Measurements from ENCODE around the gene UIMC1.

DNA sequence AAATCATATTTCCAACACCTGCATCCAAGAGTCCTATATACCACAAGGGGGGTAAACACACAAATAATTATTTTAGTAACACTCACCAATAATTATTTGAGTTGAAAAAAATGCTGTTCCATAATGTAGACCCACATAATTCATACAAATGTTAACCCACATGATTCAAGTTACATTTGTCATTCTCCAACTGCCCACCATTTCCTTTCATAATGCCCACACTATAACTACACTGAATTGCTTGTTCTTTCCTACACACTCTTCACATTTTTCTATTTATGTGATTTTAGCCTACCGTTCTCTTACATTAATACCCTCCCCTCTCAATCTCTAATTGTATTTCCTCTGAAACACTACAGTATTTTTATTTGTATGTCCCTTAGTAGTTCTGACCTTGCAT is 71.6 kb downstream of the UIMC1 start:
- TF ChIP-seq, protein P1, sequence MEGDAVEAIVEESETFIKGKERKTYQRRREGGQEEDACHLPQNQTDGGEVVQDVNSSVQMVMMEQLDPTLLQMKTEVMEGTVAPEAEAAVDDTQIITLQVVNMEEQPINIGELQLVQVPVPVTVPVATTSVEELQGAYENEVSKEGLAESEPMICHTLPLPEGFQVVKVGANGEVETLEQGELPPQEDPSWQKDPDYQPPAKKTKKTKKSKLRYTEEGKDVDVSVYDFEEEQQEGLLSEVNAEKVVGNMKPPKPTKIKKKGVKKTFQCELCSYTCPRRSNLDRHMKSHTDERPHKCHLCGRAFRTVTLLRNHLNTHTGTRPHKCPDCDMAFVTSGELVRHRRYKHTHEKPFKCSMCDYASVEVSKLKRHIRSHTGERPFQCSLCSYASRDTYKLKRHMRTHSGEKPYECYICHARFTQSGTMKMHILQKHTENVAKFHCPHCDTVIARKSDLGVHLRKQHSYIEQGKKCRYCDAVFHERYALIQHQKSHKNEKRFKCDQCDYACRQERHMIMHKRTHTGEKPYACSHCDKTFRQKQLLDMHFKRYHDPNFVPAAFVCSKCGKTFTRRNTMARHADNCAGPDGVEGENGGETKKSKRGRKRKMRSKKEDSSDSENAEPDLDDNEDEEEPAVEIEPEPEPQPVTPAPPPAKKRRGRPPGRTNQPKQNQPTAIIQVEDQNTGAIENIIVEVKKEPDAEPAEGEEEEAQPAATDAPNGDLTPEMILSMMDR (IDR thresholded peaks at IDR 0.05): no peak
- no peak for TF ChIP-seq POLR2A (IDR thresholded peaks at IDR 0.05)

Data from thyroid gland (tissue), 4 donors.